Esophagus mucosa (tissue), 1 donor: ENCODE data around the gene KCNQ1. TPM values are rescaled to one million over a fixed set of nuclear protein-coding genes. Genes with fewer than 3 reads are reported as not detected.

Experiments used
- ATAC-seq: fragments of 200-7000 bp; cut with Tn5 transposase; one replicate; pipeline ENCODE4 v1.9.1; 2020
- total RNA-seq: library from RNA; stranded (reverse); gene quantifications from one replicate; pipeline ENCODE4 v1.2.4, GENCODE V29; 2023
- donor health status: DM: yes; HTN: yes; CAD: no.

The KCNQ1 gene
- total RNA-seq, 1 donor from 2014 or later, result 1.6 TPM

- ATAC-seq, result peak; percentile 22
Observed at GRCh38 chr11:2443881-2444820, 657 bp upstream of the KCNQ1 start, which contains the start of gene TRPM5. Gene TRPM5, minus strand, starts transcription at chr11:2444514. Its CDS starts 21,478 bp downstream, at chr11:2423036.

GRCh38 chr11:2445746-2446551 lies 1.1 kb downstream of the KCNQ1 start:
- ATAC-seq, result no peak

DNA sequence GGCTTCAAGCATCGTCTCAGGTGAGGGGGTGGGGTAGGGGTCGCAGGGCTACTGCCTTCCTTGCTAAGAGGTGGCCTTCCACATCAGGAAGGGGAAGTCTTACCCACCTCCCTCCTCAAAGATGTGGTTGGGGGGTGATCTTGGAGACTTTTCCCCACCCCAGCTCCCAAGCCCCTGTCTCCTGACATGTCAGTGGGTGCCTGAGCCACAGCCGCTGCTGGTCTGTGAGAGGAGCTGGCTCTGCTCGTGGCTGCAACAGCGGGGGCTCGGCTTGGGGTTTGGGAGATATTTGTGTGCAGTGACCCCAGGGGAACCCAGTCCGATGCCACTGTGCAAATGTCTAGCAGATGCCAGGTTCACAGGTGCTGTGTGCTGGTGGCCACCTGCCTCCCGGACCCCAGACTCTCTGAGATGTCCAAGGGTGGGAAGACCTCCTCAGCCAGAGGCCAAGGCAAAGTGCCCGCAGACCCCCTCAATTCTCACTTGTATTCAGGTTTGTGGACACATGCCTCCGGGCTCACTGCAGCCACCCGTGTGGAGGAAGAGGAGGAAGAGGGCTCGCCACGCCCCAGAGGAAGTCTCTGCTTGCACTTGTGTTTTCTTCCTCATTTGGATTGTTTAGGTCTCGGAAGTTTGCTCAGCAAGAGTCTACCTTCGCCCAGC lies 1.9 kb downstream of the KCNQ1 start:
- no peak for ATAC-seq

DNA sequence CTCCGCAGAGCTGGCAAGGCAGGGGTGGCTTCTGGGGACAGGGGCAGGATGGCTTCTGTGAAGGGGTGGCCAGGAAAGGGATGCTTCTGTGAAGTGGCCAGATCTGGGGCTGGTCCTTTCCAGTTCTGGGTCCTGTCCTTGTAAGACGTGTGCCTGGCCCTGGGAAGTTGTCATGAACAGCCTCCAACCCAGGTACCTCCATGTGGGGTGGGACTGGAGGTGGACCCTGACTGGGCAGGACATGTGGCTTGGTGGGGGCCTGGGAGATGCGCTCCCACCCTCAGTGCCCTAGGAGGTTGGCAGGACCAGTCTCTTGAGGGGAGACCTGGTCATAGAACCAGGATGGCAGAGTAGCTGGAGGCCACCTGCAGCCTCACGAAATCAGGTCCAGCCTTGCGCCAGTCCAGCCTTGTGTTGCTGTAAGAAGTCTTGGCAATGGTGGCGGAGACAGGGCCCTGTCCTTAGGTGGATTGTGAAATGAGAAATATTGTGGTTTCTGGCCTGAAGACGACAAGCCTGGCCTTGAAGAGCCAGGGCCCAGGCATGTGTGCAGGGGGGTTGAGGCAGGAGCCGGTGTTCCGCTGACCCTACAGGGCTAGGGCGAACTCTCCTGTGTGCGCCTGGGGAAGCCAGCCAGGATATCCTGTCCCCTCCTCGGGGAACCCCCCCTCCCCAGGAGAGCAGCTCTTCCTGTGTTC lies 2.6 kb downstream of the KCNQ1 start:
- ATAC-seq, result no peak

- no peak for ATAC-seq
Observed at GRCh38 chr11:2447951-2448650, 3.3 kb downstream of the KCNQ1 start.

DNA sequence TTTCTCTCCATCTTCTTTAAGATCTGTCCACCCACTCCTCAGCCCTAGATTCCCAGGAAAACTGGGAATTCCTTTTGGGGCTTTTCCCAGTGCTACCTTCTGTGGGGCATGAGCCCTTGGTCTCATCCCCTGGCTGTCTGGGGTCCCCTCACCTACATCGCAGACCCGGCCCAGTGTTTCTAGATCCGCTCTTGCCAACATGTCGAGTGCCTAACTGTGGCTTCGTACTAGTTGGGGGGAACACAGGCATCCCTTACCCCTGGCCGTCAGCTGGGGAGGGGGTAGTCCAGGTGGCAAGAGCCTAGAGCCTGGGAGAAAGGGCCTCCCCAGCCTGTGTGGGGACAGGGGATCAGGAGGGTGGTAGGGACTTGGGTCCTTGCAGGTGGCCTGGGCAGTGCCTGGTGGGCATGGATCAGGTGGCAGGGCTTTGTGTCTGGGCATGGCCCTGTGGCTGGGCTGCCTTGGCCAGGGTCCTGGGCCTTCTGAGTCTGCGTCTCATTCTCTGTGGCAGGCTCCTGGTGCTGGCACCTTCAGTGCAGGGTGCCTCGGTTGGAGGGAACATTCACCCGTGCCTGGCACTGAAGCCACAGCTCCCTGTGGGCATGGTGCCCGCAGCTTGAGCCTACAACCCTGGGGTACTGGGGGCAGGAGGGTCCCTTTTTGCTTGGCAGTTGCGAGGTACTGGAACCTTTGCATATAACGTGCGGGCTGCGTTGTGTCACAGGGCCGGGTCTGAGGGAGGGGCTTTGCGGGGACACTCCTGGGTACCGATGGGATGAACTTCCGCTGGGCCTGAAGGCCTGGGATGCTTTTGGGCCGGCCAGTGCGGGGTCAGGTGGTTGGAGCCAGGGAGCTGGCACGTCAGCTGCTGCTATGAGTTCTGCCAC lies 4.1 kb downstream of the KCNQ1 start:
- ATAC-seq, result no peak

DNA sequence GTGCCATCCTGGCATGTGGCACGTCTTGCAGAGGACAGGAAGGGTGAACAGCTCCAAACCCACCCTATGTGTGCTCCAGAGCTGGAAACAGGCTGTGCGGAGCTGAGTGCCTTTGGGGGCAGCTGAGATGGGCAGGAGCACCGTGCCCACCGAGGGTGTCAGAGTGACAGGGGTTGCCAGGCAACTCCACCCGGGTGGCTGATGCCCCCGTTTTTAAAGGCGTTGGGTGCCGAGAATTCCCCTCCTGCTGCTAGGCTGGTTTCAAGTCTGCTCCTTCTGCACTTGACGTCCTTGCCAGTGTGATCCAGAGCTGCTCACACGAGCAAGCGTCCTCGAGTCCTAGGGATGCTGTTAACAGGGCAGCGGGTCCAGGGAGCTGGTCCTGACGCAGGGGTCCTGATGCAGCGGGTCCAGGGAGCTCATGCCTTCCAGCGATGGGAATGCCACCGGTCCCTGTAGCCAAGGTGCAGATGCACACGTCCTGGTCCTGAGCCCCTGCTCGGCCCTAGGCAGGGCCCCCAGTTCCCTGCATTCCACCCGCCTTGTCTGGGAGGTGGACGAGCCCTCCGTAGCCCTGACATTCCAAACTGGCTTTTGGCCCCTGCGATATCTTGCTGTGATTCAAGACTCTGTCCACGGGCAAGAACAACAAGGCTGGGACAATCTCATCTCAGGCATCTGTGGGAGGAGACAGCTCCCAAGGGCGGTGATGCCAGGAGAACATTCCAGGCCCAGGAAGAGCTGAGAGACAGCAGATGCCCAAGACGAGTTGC lies 4.9 kb downstream of the KCNQ1 start:
- ATAC-seq, result no peak

GRCh38 chr11:2450321-2451041 lies 5.7 kb downstream of the KCNQ1 start:
- no peak for ATAC-seq

DNA sequence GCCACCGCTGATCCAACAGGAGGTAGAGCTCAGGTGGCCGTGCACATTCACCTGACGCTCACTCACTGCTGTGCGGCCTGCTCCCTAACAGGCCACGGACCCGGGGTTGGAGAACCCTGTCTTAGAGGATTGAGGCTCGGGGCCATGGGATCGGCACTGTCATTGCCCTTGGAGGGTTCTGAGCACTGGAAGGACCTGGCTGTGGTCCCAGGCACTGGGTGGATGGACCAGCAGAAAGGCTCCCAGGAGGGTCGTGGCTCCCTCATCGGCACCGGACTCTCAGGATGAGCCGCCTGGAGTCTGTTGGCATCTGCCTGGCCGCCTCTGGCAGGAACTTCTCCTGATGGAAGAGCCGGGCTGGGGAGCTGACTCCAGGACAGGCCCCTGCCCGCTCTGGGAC lies 6.5 kb downstream of the KCNQ1 start:
- ATAC-seq, result no peak

- ATAC-seq, result no peak
Observed at GRCh38 chr11:2451916-2452315, 7.1 kb downstream of the KCNQ1 start.

- ATAC-seq, result no peak
Observed at GRCh38 chr11:2452321-2453012, 7.7 kb downstream of the KCNQ1 start.

- ATAC-seq, result no peak
Observed at GRCh38 chr11:2453436-2453835, 8.6 kb downstream of the KCNQ1 start.

DNA sequence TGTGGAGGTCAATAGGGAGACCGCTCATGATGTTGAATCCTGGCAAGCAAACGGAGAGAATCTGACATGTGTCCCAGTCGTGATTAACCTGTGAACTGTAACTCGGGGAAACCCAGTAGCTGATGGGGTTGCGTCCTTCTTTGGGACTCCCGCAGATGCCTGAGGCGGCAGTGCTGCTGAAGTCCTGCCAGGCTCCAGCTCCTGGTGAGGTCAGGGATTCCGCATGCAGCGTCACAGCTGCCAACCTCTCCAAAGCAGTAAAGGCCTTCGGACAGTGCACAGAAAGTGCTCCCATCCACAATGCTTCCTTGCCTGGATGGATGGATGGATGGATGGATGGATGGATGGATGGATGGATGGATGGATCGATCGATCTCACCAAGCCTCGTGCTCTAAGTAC lies 13.5 kb downstream of the KCNQ1 start:
- ATAC-seq, result no peak

DNA sequence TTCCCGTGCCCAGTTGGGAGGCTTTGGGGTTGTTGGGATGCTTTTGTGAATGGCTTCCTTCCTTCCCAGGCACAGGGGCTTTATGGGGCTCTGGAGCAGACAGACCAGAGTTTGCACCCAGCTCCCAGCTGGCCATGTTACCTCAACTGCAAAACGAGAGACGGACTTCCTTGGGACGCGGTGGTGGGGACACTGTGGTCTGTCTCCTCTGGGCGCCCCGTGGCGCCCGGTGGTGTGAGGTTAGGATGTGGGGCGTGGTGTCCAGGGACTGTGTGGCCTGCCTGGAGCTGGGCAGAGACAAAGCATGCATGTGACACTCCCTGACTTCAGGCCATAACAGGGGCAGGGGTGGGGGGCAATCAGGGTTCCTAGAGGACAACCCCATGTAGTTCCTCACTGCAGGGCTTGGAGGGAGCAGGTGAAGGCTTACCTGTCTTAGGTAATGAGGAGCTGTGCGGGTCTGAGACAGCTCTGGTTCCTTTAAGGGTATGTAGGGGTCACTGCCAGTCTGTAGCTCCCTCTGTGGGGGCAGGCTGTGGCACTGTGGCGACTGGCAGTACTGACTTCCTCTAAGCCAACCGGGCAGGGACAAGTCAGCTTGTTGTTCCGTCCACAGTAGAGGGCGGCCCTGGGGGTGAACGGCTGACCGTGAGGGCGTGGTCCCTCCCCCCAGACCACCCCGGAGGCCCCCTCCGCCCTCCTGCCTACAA lies 14.4 kb downstream of the KCNQ1 start:
- ATAC-seq, result peak; percentile 24

DNA sequence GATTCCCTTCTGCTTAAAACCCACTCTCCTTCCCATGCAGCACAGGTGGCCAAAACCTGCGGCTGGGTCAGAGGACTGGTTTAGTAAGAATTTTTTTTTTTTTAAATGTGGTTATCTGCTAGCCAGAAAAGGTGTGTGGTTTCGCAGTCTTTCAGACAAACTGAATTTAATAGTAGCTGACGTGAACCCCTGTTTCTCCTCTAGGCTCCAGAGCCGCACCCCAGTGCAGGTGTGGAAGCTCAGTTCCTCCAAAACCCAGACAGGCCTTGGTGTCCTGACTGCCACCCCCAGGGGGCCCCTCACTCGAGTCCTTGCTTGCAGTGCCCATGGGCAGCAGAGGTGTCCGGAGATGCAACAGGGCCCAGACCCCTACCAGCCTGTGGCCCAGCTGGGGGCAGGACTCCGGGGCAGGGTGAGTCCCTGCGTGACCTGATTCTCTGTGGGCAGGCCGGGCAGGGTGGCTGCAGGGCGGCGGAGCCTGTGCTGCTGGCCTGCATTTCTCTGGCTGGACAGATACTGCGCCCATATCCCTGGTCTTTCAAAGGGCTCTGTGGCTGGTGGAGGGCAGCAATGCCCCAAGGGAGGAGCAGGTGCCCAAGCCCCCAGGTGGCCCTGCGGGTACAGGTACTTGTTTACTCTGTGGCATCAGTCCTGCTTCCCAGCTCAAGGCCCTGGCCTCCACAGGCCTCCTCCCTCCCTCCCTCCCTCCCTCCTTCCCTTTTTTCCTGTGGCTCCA lies 15.2 kb downstream of the KCNQ1 start:
- no peak for ATAC-seq

- ATAC-seq, result no peak
Observed at GRCh38 chr11:2460540-2461252, 15.9 kb downstream of the KCNQ1 start.
